Transverse colon (tissue), 4 donors: ENCODE data around the gene TMTC2. TPM values are rescaled to one million over a fixed set of nuclear protein-coding genes. Genes with fewer than 3 reads are reported as not detected.

Experiments used
- DNase-seq: peaks from one replicate; pipeline ENCODE4 v3.0.0-alpha.2; 2019
- H3K27ac ChIP-seq, 4 donors: fragments of 200-600 bp; sonication (generic); 2 replicates each; pipeline ENCODE4 v1.5.1; 2016 to 2018; ENCODE audit warnings: inconsistent platforms in 4 of 4
- H3K27me3 ChIP-seq: fragments of 200-600 bp; sonication (generic); 2 replicates; pipeline ENCODE4 v1.5.1; 2017; ENCODE audit warnings: inconsistent platforms
- H3K36me3 ChIP-seq, 4 donors: fragments of 200-600 bp; sonication (generic); 2 replicates each; pipeline ENCODE4 v1.5.1; 2017 to 2019; ENCODE audit warnings: inconsistent platforms in 4 of 4
- H3K4me1 ChIP-seq, 4 donors: fragments of 200-600 bp; sonication (generic); 2 replicates each; pipeline ENCODE4 v1.5.1; 2017 to 2020; ENCODE audit warnings: inconsistent platforms in 4 of 4
- H3K4me3 ChIP-seq, 4 donors: fragments of 200-600 bp; sonication (generic); 1 replicate in 1 of 4; 2 replicates in 3 of 4; pipeline versions ENCODE4 v1.5.1 to v1.6.1; 2017 to 2019; ENCODE audit warnings: inconsistent platforms in 4 of 4
- H3K9me3 ChIP-seq, 2 donors: fragments of 200-600 bp; sonication (generic); 2 replicates each; pipeline ENCODE4 v1.5.1; 2017 to 2019; ENCODE audit warnings: inconsistent platforms in 2 of 2
- CTCF ChIP-seq, 5 experiments: fragments of 200-600 bp in 3 of 5; fragments of 450-650 bp in 2 of 5; sonication (generic) in 3 of 5; IDR thresholded peaks; 1 replicate in 2 of 5; 2 replicates in 3 of 5; pipeline ENCODE4 v1.5.1; 2016 to 2017; ENCODE audit warnings: antibody characterized with exemption in 5 of 5, inconsistent platforms in 3 of 5, mild to moderate bottlenecking in 2 of 5, moderate library complexity in 1 of 5
- EP300 ChIP-seq: sonication (generic); formaldehyde crosslinking; IDR thresholded peaks from one replicate; pipeline ENCODE4 v1.6.1; 2017; ENCODE audit warnings: antibody characterized with exemption, low read depth
- POLR2A ChIP-seq: fragments of 450-650 bp; IDR thresholded peaks from one replicate; pipeline ENCODE4 v1.6.1; 2016; ENCODE audit warnings: antibody characterized with exemption, mild to moderate bottlenecking, moderate library complexity
- POLR2AphosphoS5 ChIP-seq, 3 donors: sonication (generic); formaldehyde crosslinking; IDR thresholded peaks; one replicate each; pipeline ENCODE4 v1.6.1; 2016; ENCODE audit warnings: antibody characterized with exemption in 3 of 3
- WGBS, 2 donors: methylation state at CpG; one replicate each; pipeline ENCODE4 v1.1.5; 2018; ENCODE audit warnings: low coverage in 1 of 2; 5-methylcytosine and 5-hydroxymethylcytosine counted together
- in situ Hi-C, 4 donors: fragments of 200-750 bp; cut with MboI; loops; one replicate each; pipeline versions ENCODE4 v1.15.0 to v1.15.1; 2017; ENCODE audit warnings: low sequenced_read_pairs in 3 of 4, low pct_ligation_motif_present in 1 of 4, low pct_unique_long_range_greater_than_20kb in 1 of 4
- intact Hi-C: fragments of 100-400 bp; cut with DNase I; formaldehyde crosslinking; loops from one replicate; pipeline ENCODE4 v1.15.1; 2023; ENCODE audit warnings: low total_unique reads
- total RNA-seq, 4 donors: library from RNA; depleted of rRNA; stranded (reverse); fragments of >200 nt; gene quantifications; one replicate each; pipeline ENCODE4 v1.1.0, GENCODE V29; 2016

Gene TMTC2
- total RNA-seq, 4 donors from 2014 or later: 11.3 to 19.8 (median 17.1) TPM

GRCh38 chr12:82942521-82942920 is 255.8 kb downstream of the TMTC2 start:
- no peak overlapping the region for H3K27ac ChIP-seq
- DNase-seq: no peak
- intact Hi-C loops (no loop called here), in situ Hi-C loops (no loop called here)
- 44 to 46% methylated on average over 2 of the region's 2 CpGs for WGBS, 2 donors
- no peaks in the 10 kb centered on the region for H3K27me3 ChIP-seq
- peaks cover 0 to 7% (median 0%) of the 10 kb centered on the region in 4 donors for H3K4me1 ChIP-seq
- H3K9me3 ChIP-seq: no peaks in the 10 kb centered on the region
- TF ChIP-seq POLR2AphosphoS5 (IDR thresholded peaks at IDR 0.05): no peak
- no peak for TF ChIP-seq POLR2A
- TF ChIP-seq CTCF (IDR thresholded peaks at IDR 0.05): no peak
- TF ChIP-seq EP300: no peak
- H3K4me3 ChIP-seq: no peak overlapping the region
- H3K36me3 ChIP-seq: no peaks in the 10 kb centered on the region

DNA sequence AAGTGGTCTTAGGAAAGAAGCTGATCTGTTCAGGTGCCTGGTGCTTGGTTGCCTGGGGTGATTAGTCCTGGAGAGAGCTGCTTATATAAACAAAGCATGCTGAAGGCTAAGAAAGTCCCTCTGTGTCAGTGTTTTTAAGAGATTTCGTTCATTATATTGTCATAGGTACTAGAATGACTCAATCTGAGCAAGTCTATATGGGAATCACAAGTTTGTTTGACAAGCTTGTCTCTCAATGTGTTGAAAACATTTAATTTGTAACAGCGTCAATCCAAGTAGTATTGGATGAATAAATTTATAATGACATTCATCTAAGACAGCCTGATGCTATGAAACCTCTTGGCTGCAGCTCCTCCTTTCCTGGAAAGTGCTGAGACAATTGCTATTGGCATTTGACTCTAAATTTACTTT is 256.3 kb downstream of the TMTC2 start:
- TF ChIP-seq EP300 (no peak), POLR2A (no peak)
- peaks cover 0 to 7% (median 0%) of the 10 kb centered on the region in 4 donors for H3K4me1 ChIP-seq
- H3K27me3 ChIP-seq: no peaks in the 10 kb centered on the region
- WGBS, 2 donors: 60 to 63% methylated on average over 2 of the region's 2 CpGs
- no peak overlapping the region for H3K27ac ChIP-seq
- H3K36me3 ChIP-seq: no peaks in the 10 kb centered on the region
- H3K4me3 ChIP-seq: no peak overlapping the region
- intact Hi-C loops: no loop called here
- in situ Hi-C loops: no loop called here
- H3K9me3 ChIP-seq: no peaks in the 10 kb centered on the region
- no peak for DNase-seq

GRCh38 chr12:82948491-82948890 is 261.8 kb downstream of the TMTC2 start:
- H3K36me3 ChIP-seq: no peaks in the 10 kb centered on the region
- DNase-seq: no peak
- TF ChIP-seq POLR2AphosphoS5 (IDR thresholded peaks at IDR 0.05): no peak
- no peak for TF ChIP-seq POLR2A
- TF ChIP-seq EP300: no peak
- no peak for TF ChIP-seq CTCF (IDR thresholded peaks at IDR 0.05)
- H3K9me3 ChIP-seq: no peaks in the 10 kb centered on the region
- H3K27ac ChIP-seq: no peak overlapping the region
- WGBS, 2 donors: 81 to 100% methylated on average over 2 of the region's 2 CpGs
- in situ Hi-C loops: no loop called here
- H3K4me1 ChIP-seq: peaks cover 0 to 18% (median 3%) of the 10 kb centered on the region in 4 donors
- intact Hi-C loops: no loop called here
- no peaks in the 10 kb centered on the region for H3K27me3 ChIP-seq
- no peak overlapping the region for H3K4me3 ChIP-seq

GRCh38 chr12:82950356-82950755 is 263.6 kb downstream of the TMTC2 start:
- in situ Hi-C loops: no loop called here
- Histone ChIP-seq H3K27ac (no peak overlapping the region), H3K36me3 (no peaks in the 10 kb centered on the region), H3K4me1 (peaks cover 0 to 18% (median 3%) of the 10 kb centered on the region in 4 donors), H3K27me3 (no peaks in the 10 kb centered on the region), H3K9me3 (no peaks in the 10 kb centered on the region), H3K4me3 (no peak overlapping the region)
- no peak for DNase-seq
- WGBS, 2 donors: 56 to 67% methylated on average over 2 of the region's 2 CpGs
- TF ChIP-seq POLR2A (no peak), CTCF (IDR thresholded peaks at IDR 0.05) (no peak), EP300 (no peak)
- intact Hi-C loops: no loop called here

DNA sequence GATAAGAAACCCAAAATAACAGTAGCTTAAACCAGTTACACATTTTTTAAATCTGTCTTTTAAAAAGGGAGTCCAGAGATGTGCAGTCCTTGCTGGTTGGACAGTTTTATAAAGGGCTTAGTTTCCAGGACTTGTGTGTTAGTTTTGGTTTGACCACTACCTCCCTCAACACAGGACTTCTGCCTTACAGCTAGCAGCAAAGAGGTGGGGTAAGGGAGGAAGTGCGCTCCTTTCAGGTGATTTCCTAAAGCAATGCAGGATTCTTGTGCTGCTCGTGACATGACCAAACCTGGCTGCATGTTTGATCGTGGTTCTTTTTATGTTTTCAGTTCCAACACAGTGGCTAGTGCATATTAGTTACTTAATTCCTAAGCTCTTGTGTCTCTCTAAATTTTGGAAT is 266.2 kb downstream of the TMTC2 start:
- Histone ChIP-seq H3K27me3 (no peaks in the 10 kb centered on the region), H3K4me1 (peaks cover 0 to 18% (median 3%) of the 10 kb centered on the region in 4 donors), H3K27ac (no peak overlapping the region), H3K9me3 (no peaks in the 10 kb centered on the region), H3K36me3 (no peaks in the 10 kb centered on the region), H3K4me3 (no peak overlapping the region)
- no peak for DNase-seq
- 84 to 100% methylated on average over 3 of the region's 3 CpGs for WGBS, 2 donors
- intact Hi-C loops (no loop called here), in situ Hi-C loops (no loop called here)
- TF ChIP-seq POLR2AphosphoS5 (IDR thresholded peaks at IDR 0.05) (no peak), EP300 (no peak), POLR2A (no peak), CTCF (IDR thresholded peaks at IDR 0.05) (no peak)
